ENCODE data around the gene ATRX.
A peak's percentile ranks its signal among the peaks of the same experiment; 100 is the strongest.

The ATRX gene

GRCh38 chrX:77793946-77794345 is 7.9 kb upstream of the ATRX start:
- Histone ChIP-seq H3K79me2 (ENCODE audit: insufficient read depth, low read length) (no peaks in the 10 kb centered on the region), H2AFZ (ENCODE audit: low read length) (no peak overlapping the region), H3K9me2 (replicated peaks; ENCODE audit: low read depth, low read length) (no peaks in the 10 kb centered on the region), H3K9me3 (ENCODE audit: insufficient read depth, low read depth, low read length) (no peaks in the 10 kb centered on the region), H3K36me3 (ENCODE audit: insufficient read depth, low read length) (no peaks in the 10 kb centered on the region), H4K20me1 (ENCODE audit: insufficient read depth, low read length, poor library complexity, severe bottlenecking) (no peaks in the 10 kb centered on the region), H3K27me3 (ENCODE audit: insufficient read depth, low read length, poor library complexity, severe bottlenecking) (no peaks in the 10 kb centered on the region), H3F3A (ENCODE audit: low read depth) (no peaks in the 10 kb centered on the region), H3K4me2 (ENCODE audit: low read depth, low read length, poor library complexity, severe bottlenecking) (no peak overlapping the region), H3K4me1 (ENCODE audit: insufficient read depth, low read length, poor library complexity, severe bottlenecking) (no peaks in the 10 kb centered on the region), H3K4me3 (ENCODE audit: low read length, poor library complexity, severe bottlenecking) (no peak overlapping the region), H3K9ac (ENCODE audit: low read depth, low read length, poor library complexity, severe bottlenecking) (no peak overlapping the region)
- TF ChIP-seq CTCF (conservative IDR thresholded peaks at IDR 0.05; ENCODE audit: low read length) (no peak), EZH2phosphoT487 (IDR thresholded peaks at IDR 0.05; ENCODE audit: borderline replicate concordance) (no peak)

- Histone ChIP-seq H3K4me2 (ENCODE audit: low read depth, low read length, poor library complexity, severe bottlenecking) (peak overlapping the region; percentile 83), H2AFZ (ENCODE audit: low read length) (peak overlapping the region; percentile 61; the same call in 1 of the 2 replicates), H3K4me3 (ENCODE audit: low read length, poor library complexity, severe bottlenecking) (peak overlapping the region; percentile 69), H3K9ac (ENCODE audit: low read depth, low read length, poor library complexity, severe bottlenecking) (peak overlapping the region; percentile 55), H3F3A (ENCODE audit: low read depth) (no peaks in the 10 kb centered on the region), H3K9me2 (replicated peaks; ENCODE audit: low read depth, low read length) (no peaks in the 10 kb centered on the region), H3K79me2 (ENCODE audit: insufficient read depth, low read length) (peaks cover 39% of the 10 kb centered on the region), H4K20me1 (ENCODE audit: insufficient read depth, low read length, poor library complexity, severe bottlenecking) (peaks cover 22% of the 10 kb centered on the region), H3K4me1 (ENCODE audit: insufficient read depth, low read length, poor library complexity, severe bottlenecking) (peaks cover 17% of the 10 kb centered on the region), H3K36me3 (ENCODE audit: insufficient read depth, low read length) (no peaks in the 10 kb centered on the region), H3K9me3 (ENCODE audit: insufficient read depth, low read depth, low read length) (no peaks in the 10 kb centered on the region), H3K27me3 (ENCODE audit: insufficient read depth, low read length, poor library complexity, severe bottlenecking) (no peaks in the 10 kb centered on the region)
- no peak for TF ChIP-seq EZH2phosphoT487 (IDR thresholded peaks at IDR 0.05; ENCODE audit: borderline replicate concordance)
- no peak for TF ChIP-seq CTCF (conservative IDR thresholded peaks at IDR 0.05; ENCODE audit: low read length)
Measured at GRCh38 chrX:77788050-77788449, 2.0 kb upstream of the ATRX start.

- H3K9me2 ChIP-seq (replicated peaks; ENCODE audit: low read depth, low read length), result no peaks in the 10 kb centered on the region
- no peaks in the 10 kb centered on the region for H3K36me3 ChIP-seq (ENCODE audit: insufficient read depth, low read length)
- peaks cover 39% of the 10 kb centered on the region for H4K20me1 ChIP-seq (ENCODE audit: insufficient read depth, low read length, poor library complexity, severe bottlenecking)
- H3K9me3 ChIP-seq (ENCODE audit: insufficient read depth, low read depth, low read length), result no peaks in the 10 kb centered on the region
- peak overlapping the region; percentile 95 for H2AFZ ChIP-seq (ENCODE audit: low read length)
- peaks cover 20% of the 10 kb centered on the region for H3K4me1 ChIP-seq (ENCODE audit: insufficient read depth, low read length, poor library complexity, severe bottlenecking)
- H3F3A ChIP-seq (ENCODE audit: low read depth), result no peaks in the 10 kb centered on the region
- H3K79me2 ChIP-seq (ENCODE audit: insufficient read depth, low read length), result peaks cover 57% of the 10 kb centered on the region
- H3K9ac ChIP-seq (ENCODE audit: low read depth, low read length, poor library complexity, severe bottlenecking), result peak overlapping the region; percentile 94
- H3K4me2 ChIP-seq (ENCODE audit: low read depth, low read length, poor library complexity, severe bottlenecking), result peak overlapping the region; percentile 83
- H3K4me3 ChIP-seq (ENCODE audit: low read length, poor library complexity, severe bottlenecking), result peak overlapping the region; percentile 91
- TF ChIP-seq EZH2phosphoT487 (IDR thresholded peaks at IDR 0.05; ENCODE audit: borderline replicate concordance) (no peak), CTCF (conservative IDR thresholded peaks at IDR 0.05; ENCODE audit: low read length) (no peak)
- H3K27me3 ChIP-seq (ENCODE audit: insufficient read depth, low read length, poor library complexity, severe bottlenecking), result no peaks in the 10 kb centered on the region
Measured at GRCh38 chrX:77786365-77786680, 307 bp upstream of the ATRX start.

Measured in Loucy (cell line).